Tracheal epithelial cell (primary cell): ENCODE measurements around the gene WDFY2. TPM values are rescaled to one million over a fixed set of nuclear protein-coding genes. Genes with fewer than 3 reads are reported as not detected.

ENCODE experiments used
- total RNA-seq: library from RNA; depleted of rRNA; stranded (reverse); fragments of >200 nt; gene quantifications from 2 replicates; pipeline ENCODE4 v1.2.1, GENCODE V29; 2014

The WDFY2 gene
- 7.5 and 11.5 TPM in 2 replicates for total RNA-seq

GRCh38 chr13:51583875-51584730 is at the start of gene WDFY2:
Gene WDFY2 (plus strand): TSS chr13:51584462. CDS start chr13:51584688, 226 bp downstream.

GRCh38 chr13:51803422-51804294 is 219.4 kb downstream of the WDFY2 start, which contains the start of gene DHRS12:
Gene DHRS12 (minus strand): TSS chr13:51804163. CDS start chr13:51799659, 4,504 bp downstream.

Other genes starting within 250 kb of the WDFY2 start
- gene SERPINE3, start 244.8 kb upstream of the WDFY2 start, total RNA-seq = not detected in 2 replicates
- 47.5 and 68.2 TPM in 2 replicates for gene INTS6, start 131.4 kb upstream of the WDFY2 start, total RNA-seq
- 3.0 and 3.4 TPM in 2 replicates for gene DHRS12, start 219.7 kb downstream of the WDFY2 start, total RNA-seq